BJ (cell line): Measurements from ENCODE around the gene NCAN. TPM values are rescaled to one million over a fixed set of nuclear protein-coding genes. Genes with fewer than 3 reads are reported as not detected.

Experiments
- CTCF ChIA-PET: fragments of 350-600 bp; formaldehyde crosslinking; extraction: SDS; loops from one replicate; lab custom pipeline; 2021; ENCODE audit warnings: antibody characterized with exemption, inconsistent platforms; lab: Yijun Ruan, JAX
- POLR2A ChIA-PET: fragments of 300-600 bp; sonication (Branson Sonifier 250); formaldehyde crosslinking; extraction: SDS; loops from one replicate; lab custom pipeline; 2021; ENCODE audit warnings: antibody characterized with exemption; lab: Charles Lee
- DNase-seq: peaks from one replicate; pipeline ENCODE4 v3.0.0-alpha.2; 2011; ENCODE audit warnings: low read depth
- H3K27me3 ChIP-seq: 2 replicates; pipeline ENCODE4 v1.6.0; 2011; ENCODE audit warnings: low read length; ENCODE audit not compliant: control insufficient read depth, insufficient read depth
- H3K36me3 ChIP-seq: 2 replicates; pipeline ENCODE4 v1.5.1; 2011; ENCODE audit warnings: low read length; ENCODE audit not compliant: control insufficient read depth, insufficient read depth
- H3K4me3 ChIP-seq: 2 replicates; pipeline ENCODE4 v1.5.1; 2011; ENCODE audit warnings: low read depth, mild to moderate bottlenecking, control low read depth, low read length
- CTCF ChIP-seq: IDR thresholded peaks from 2 replicates; pipeline ENCODE4 v1.5.1; 2011; ENCODE audit warnings: low read depth, mild to moderate bottlenecking, control low read depth, inconsistent platforms, low read length, moderate library complexity; ENCODE audit not compliant: insufficient read depth
- polyA minus RNA-seq: library from RNA; depleted of rRNA, polyadenylated mRNA; stranded (reverse); fragments of >200 nt; gene quantifications from 2 replicates; pipeline ENCODE4 v1.2.3, GENCODE V29; 2011; rRNA and poly(A)+ RNA removed
- polyA plus RNA-seq: library from polyadenylated mRNA; depleted of rRNA; stranded (reverse); fragments of >200 nt; gene quantifications from 2 replicates; pipeline ENCODE4 v1.2.3, GENCODE V29; 2011; rRNA removed

The NCAN gene
- polyA plus RNA-seq (not detected in 2 replicates), polyA minus RNA-seq (not detected in 2 replicates)

- DNase-seq: no peak
- POLR2A ChIA-PET: no interaction called here
- CTCF ChIA-PET: interaction anchor here (0.6 kb wide), 1 partner anchor 25 kb away, joined by 3 read pairs; no protein-coding TSS in a partner anchor
Measured at GRCh38 chr19:19211499-19212420, at the start of gene NCAN. Gene NCAN, plus strand, starts transcription at chr19:19211958. Its CDS starts 4,996 bp downstream, at chr19:19216954.

GRCh38 chr19:19162495-19162894 lies 49.3 kb upstream of the NCAN start:
- TF ChIP-seq CTCF: no peak
- Histone ChIP-seq H3K4me3 (no peak overlapping the region), H3K36me3 (no peaks in the 10 kb centered on the region), H3K27me3 (no peaks in the 10 kb centered on the region)
- no peak for DNase-seq
- ChIA-PET CTCF (interaction anchor here (1.5 kb wide), 1 partner anchor 12 kb away, joined by 12 read pairs; no protein-coding TSS in a partner anchor), POLR2A (no interaction called here)

More at GRCh38 chr19:19211499-19212420, at the start of gene NCAN:
- Histone ChIP-seq H3K27me3 (peaks cover 12% of the 10 kb centered on the region), H3K36me3 (no peaks in the 10 kb centered on the region), H3K4me3 (no peak within 1 kb of the TSS)
- no peak for TF ChIP-seq CTCF

- DNase-seq: no peak
- CTCF ChIA-PET: interaction anchor here (2.5 kb wide), 2 partner anchors 10 to 19 kb away, joined by 9 to 12 read pairs; no protein-coding TSS in a partner anchor
- no peaks in the 10 kb centered on the region for H3K36me3 ChIP-seq
- TF ChIP-seq CTCF: no peak
- H3K4me3 ChIP-seq: no peak overlapping the region
- H3K27me3 ChIP-seq: no peaks in the 10 kb centered on the region
- POLR2A ChIA-PET: no interaction called here
Measured at GRCh38 chr19:19165396-19165795, 46.4 kb upstream of the NCAN start.

- CTCF ChIA-PET: interaction anchor here (0.9 to 2.5 kb wide), 3 partner anchors 7 to 21 kb away, joined by 3 to 9 read pairs (median 6); no protein-coding TSS in a partner anchor
- DNase-seq: no peak
- POLR2A ChIA-PET: no interaction called here
- Histone ChIP-seq H3K4me3 (no peak overlapping the region), H3K27me3 (no peaks in the 10 kb centered on the region), H3K36me3 (no peaks in the 10 kb centered on the region)
- no peak for TF ChIP-seq CTCF
Measured at GRCh38 chr19:19167612-19168011, 44.1 kb upstream of the NCAN start.
